ENCODE measurements around the gene XPA.

DNA sequence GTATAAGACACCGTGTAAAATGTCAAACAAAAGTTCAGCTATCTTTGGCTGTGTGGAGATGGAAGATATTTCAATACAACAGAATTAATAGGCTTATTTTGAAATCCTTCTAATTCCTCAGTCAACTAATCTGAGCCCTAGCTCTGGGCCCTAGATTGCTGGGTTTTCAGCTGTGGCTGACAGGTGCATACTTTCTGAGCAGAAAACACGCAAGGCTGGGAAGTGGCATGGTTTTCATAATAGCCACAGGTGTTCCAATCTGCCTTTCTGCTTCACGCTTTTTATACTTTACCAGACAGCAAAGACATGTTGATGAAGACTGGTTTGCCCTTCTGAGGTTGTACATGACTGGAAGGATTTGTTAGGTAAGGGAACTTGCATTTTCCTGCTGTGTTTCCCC, 20.7 kb upstream of the XPA start:
- TF ChIP-seq CTCF (conservative IDR thresholded peaks at IDR 0.05 in 1 of 2, IDR thresholded peaks at IDR 0.05 in 1 of 2; ENCODE audit: low read depth in 1 of 2, low read length in 2 of 2) (no peak), EZH2 (IDR thresholded peaks at IDR 0.05; ENCODE audit: low read length, missing control alignments) (no peak)

Measured in fibroblast of lung (primary cell).